ENCODE results near the gene ITPR2.

The ITPR2 gene

DNA sequence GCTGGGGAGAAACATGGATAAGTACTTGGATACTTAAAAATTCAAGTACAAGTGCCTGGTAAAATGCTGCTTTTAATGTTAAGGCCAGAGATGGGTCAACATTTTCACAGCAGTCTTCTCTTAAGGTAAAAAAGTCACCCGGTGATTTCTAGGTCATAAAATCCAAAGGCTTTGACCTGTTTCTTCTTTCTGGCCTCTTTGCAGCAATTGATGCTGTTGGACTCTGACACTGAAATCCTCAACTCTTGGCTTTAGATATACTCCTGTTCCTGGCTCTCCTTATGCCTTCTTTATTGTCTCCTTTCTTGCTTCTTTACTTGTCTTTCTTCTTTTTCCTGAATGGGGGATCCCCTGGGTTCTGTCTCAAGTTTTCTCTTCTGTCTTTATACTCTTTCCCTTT is 448.5 kb downstream of the ITPR2 start:
- DNase-seq (ENCODE audit: low spot score): no peak

DNA sequence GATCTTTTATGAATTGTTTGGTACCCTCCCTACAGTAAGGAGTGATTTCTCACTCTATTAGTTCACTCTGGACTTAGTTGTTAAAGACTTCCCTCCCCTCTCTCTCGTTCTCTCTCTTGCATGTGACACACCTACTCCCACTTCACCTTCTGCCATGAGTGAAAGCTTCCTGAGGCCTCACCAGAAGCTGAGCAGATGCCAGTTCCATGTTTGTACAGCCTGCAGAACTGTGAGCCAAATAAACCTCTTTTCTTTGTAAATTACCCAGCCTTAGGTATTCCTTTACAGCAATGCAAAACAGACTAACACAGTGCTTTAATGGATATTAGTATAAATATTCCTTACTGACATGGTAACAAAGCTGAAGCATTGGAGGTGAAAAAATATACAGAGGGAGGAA is 450.0 kb downstream of the ITPR2 start:
- DNase-seq (ENCODE audit: low spot score): no peak

DNA sequence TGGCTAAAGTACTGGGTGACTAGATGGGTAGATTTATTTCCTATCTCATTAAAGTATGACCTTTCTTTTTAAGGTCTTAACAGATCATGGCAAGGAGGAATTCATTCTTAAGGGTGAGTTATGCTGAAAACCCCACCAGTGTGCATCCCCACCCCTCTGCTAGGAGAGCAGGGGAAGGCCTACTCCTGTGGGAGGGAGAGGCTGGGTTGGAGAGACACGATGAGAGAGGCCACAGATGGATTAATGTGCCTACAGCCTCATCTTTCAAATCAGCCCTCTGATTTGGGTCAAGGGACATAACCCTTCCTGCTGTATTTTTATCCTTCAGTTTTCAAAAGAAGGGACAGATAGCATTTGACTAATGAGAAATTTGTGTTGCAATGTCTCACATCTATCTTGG is 452.1 kb downstream of the ITPR2 start:
- no peak for DNase-seq (ENCODE audit: low spot score)

DNA sequence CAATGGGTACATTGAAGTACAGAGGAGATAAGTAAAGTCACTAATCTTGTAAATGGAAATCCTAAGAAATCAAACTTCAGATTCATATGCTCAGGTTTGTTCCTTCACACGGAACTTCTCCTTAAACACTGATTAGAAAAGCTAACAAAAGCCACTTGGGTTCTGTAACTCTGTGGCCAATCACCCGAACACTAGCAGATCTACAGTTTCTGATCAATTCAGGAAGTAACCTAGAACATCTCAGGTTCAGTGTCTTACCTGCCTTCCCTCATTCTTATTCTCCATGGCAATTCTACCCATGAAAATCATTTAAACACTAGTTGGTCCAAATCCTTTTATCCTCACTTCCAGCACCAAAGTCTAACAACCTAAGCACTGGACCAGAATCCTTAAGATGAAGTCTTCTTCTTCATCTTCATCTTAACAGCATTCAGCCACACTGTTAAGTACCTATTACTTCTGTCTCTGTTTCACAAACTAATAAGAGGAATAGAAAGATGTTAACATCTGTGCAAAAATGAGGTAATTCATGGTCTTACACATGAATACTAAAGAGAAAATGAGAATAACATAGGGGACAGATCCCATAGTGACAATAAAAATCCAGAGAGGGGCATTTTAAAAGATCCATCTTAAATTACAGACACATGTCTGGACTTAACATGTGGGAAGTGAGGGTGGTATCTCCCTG is 453.1 kb downstream of the ITPR2 start:
- DNase-seq (ENCODE audit: low spot score): no peak

DNA sequence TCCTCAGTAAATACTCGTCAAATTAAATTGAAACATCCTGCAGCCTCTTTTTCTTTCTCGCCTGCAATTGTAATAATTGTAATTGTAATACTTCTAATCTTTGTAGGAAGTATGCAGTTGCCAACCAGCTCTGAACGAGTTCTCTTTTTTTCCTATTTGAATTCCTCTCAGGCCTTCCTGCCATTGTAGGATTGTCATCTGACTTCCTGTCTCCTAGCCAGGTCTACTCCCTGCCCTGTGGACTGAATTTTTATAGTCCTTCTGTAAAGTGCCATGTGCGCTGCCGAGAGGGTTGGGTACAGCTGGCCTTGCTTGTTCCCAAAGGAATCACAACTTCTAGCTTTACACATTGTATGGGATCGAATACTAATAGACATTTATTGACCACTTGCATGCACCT is 454.3 kb downstream of the ITPR2 start:
- no peak for DNase-seq (ENCODE audit: low spot score)

DNA sequence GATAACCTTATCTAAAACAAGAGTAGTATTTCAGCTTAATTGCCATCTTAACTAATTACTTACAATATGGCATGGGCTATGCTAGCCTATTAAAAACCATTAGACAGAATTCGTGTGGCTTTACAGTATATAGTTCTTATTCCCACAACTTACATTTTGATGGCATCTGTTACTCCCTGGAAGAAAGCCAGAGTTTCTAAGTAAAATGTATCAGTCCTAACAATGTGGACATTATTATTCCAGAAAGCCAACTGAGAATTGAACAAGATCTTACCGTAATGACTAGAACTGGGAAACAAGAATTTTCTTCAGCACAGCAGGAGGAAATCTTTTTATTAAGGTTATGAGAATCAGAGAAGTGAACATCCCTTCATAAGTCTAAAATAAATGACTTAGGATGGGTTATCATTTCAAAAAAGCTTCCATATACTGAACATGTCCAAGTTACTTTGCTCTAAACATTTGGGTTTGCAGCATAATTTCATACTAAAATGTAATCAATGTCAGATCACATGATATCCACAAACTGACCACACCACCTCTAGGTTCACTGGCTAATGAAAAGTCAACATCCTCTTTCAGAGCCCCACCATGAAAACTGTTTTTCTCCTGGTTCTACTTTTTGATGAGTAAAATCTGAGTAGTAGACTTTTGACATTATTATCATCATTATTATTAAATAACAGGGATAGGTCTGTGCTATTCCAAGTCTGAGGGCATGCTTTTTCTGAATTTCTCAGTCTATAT is 457.9 kb downstream of the ITPR2 start:
- no peak for DNase-seq (ENCODE audit: low spot score)

DNA sequence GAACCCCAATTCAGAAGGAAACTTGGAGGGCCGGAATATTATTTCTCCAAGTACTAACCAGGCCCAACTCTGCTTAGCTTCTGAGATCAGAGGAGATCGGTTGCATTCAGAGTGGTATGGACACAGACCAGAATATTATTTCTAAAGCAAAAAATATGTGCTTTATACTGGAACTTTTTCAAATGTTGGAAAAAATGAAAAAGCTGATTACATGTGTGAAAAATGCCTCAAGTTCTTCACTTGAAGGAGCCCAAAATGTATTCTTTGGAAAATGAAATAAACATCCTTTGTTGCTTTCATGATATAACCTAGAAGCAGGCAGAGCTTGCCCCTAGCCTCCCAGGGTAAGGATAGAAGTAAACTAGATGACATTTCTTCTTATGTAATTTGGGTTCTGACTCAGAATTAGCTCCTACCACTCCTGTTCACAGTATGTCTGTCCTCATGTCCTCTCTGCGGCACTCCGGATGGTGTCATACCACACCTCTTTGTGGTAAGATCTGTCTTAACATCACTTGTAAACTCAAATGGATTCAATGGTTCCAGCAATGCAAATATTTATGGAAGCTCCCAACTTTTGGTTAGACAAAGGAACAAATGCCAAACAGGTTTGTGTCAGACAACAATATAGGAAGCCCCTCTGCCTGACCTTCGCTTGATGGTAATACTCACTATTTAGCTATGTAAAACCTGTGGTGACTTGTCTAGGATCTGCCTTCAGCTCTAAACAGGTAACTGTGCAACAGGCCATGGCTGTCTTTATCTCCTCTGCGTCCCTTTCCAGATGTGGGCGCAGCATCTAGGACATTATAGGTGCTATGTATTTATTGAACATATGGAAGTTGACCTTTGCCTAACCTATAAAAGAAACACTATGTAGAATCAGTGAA is 459.1 kb downstream of the ITPR2 start:
- no peak for DNase-seq (ENCODE audit: low spot score)

DNA sequence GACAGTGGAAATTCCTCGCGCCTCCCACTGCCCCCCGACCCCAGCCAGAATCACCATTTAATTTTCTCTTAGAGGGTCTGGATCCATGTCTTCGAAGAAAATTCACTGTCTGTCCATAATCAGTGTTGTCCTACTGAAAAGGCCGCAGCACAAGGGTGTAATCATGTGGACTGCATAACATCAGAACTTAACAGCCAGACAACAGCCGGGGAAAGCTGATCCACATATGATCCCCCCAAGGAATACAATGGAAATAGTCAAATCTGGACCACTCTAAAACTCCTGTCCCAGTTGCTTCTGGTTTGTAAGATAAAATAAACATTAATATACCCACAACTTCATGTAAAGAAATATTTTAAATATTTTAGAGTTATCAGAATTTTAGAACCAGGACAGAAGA is 460.1 kb downstream of the ITPR2 start:
- no peak for DNase-seq (ENCODE audit: low spot score)

DNA sequence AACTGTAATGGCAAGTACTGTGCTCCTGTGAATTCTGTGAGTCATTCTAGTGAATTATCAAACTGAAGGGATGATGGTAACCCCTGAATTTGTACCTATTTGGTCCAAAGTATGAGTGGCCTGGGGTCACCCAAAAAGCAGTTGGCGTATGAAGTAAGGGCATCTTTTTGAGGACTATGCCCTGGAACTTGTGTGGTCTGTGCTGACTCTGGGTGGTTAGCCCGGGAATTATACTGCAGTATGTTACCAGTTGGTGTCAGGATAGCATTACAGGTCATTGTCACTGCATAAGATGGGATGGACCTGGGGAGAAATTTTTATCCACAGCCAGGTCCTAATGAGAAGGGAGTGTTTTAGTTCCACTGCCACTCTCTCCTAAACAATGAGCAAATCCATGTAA is 462.9 kb downstream of the ITPR2 start:
- DNase-seq (ENCODE audit: low spot score): no peak

DNA sequence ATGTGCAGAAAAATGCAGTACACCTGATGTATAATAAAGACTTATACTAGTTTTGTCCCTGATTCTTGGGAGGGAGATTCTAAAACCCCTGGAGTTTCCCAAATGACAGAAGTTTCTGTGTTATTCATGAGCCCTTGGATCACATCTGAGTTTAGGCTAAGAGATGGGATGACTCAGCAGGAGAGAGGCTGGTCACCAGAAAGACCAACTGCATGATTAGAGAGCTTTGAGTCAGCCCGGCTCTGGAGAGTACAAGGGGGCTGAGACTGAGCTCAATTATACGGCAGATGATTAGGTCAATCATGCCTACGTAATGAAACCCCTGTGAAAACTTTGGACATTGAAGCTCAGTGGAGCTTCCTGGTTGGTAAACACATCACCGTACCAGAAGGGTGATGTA is 463.4 kb downstream of the ITPR2 start:
- no peak for DNase-seq (ENCODE audit: low spot score)

DNA sequence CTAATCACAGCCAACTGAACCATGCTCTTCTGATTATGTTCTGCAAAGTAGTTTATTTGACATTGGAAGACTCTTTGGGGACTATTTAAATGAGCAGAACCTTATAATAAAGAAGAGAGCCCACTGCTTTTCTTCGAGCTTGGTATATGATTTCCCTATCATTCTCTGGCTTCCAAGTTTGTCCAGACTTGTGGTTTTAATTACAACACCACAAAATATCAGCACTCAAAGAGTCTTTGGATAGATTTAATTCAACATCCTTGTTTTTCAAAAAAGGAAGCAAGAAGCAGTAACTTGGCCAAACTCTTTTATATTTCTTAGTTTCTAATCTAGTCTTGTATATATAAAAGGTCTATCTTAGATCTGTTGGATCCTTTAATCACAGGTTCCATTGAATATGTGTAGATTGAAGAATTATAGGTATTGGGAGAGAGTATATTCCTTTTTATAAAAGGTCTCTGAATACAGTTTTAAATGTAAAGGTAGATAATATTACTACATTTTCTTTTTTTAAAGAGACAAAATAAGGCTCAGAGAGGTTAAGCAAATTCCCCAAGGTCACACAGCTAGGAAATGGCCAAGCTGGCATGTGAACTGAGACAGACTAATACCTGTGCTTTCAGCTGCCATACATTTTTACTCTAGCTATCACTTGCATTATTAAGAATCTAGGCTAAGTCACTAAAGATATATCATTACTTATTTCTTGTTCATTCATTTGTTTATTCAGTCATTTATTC is 464.8 kb downstream of the ITPR2 start:
- DNase-seq (ENCODE audit: low spot score): no peak

DNA sequence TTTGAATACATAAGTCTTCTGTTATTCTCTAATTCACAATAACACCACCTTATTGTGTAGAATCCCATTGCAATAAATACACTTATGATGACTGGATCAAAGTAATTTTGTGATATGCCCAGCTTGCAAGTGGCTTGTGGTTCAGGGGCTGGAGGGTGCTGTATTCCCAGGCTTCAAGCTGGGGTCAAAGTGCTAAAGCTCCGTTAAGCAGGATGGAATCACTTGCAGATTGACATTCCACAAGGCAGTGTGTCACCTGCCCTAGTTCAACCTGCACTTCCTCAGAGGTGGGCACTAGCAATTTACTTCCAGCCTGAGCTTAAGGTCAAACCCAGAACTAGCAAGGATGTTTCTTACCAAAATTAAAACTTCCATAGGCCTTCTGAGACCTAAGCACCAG is 471.0 kb downstream of the ITPR2 start:
- DNase-seq (ENCODE audit: low spot score): no peak

DNA sequence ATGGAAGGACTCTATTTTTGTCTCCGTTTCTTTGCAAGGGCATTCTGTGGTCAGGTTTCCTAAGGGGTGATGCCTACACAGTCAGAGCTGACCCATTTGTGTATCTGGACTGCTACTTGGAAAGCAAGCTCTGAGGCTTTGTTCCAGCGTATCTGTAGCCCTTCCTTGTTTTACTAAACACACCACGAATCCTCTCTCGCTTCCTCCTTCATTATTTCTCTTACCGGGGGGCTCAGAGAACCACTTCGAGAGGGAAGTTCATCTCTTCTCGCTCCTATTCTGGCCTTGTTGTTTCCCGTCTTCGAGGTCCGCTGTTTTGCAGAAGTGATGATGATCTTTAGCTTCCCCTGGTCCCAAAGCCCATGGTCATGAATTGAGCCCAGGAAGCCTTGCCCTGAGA is 472.9 kb downstream of the ITPR2 start:
- no peak for DNase-seq (ENCODE audit: low spot score)

DNA sequence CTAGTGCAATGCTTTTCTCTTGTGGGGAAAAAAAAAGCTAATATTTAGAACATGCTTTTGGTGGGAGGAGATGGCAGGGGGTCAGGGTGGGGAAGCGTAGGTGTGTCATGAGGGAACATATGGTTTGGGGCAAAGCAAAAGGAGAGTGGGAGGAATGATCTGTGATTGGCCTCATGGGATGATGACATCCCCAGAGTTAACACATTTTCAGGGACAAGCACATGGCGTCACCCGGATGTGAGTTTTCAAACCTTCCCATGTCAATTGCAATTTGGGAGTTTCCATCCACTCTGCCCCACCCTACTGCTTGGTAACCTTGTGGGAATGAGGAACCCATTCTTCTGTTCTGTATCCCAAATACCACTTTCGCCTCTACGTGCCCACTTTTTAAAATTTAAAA is 473.4 kb downstream of the ITPR2 start:
- DNase-seq (ENCODE audit: low spot score): no peak

DNA sequence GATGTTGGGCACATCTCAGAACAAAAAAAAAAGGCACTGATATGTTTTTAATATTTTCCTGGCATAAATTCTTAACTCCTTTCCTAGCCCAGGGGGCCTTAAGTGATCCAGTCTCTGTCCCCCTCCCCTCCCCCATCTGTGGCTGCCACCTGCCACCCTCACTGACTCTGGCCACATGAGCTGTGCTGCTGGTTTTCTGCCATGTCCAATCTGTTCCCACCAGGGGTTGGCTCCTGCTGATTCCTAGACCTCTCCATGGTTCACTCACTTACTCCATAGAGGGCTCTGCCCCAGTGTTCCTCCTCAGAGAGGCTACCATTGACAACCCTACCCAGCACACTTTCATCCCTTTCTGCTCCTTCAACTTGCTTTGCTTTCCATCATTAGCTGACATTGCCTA is 474.3 kb downstream of the ITPR2 start:
- no peak for DNase-seq (ENCODE audit: low spot score)

DNA sequence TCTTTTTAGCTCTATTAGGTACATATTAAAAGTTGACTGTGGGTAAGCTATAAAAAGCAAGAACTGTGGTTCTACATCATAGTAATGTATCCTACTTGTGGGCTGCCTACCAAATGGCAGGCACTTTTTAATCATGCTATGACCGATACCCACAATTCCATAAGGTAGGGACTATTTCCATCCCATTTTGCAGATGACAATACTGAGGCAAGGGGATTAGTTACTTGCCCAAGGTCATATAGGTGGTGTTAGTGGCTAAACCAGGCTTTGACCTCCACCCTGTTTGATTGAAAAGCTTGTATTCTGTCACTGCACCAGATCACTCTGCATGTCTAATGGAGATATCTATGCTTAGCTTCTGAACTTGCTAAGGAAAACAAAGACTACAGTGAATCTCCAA is 485.7 kb downstream of the ITPR2 start:
- DNase-seq (ENCODE audit: low spot score): no peak

DNA sequence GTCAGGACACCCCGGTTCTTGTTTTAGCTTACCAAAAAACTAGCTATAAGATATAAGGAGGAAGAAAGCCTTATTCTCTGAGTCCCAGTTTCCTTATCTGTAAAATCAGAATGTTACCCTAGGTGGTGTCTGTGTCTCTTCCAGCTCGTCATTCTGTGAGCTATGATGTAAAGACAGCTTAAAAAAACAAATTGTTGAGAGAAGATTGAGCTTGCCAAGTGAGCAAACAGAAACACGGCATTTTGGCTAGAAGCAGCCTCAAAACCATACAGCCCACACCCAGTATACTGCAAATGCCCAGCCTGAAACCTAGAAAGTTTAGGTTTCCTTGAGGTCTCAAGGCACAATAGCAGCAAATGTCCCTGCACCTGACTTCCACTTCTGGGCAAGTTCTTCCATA is 486.3 kb downstream of the ITPR2 start:
- no peak for DNase-seq (ENCODE audit: low spot score)

DNA sequence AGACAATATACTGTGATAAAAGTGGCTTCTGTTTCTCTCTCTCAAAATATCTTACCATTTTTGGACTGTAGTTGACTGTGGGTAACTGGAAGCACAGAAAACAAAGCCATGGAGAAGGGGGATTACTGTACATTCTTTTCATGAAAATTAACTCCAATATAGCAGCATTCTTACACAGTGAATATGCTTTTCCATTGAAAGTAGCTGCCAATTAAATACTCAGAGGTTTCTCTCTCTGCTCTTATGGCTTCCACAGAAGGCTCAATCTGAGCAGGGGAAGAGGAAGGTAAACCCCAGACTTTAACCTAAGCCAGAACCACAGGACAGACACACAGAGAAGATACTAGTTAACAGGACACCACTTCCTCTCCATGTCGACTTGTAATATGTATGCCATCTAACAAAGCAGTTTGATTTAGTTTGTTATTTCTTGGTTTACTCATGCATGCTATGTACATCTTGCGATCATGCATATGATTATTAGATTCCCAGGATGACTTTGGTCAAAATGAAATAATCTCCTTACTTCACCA is 487.5 kb downstream of the ITPR2 start:
- no peak for DNase-seq (ENCODE audit: low spot score)

DNA sequence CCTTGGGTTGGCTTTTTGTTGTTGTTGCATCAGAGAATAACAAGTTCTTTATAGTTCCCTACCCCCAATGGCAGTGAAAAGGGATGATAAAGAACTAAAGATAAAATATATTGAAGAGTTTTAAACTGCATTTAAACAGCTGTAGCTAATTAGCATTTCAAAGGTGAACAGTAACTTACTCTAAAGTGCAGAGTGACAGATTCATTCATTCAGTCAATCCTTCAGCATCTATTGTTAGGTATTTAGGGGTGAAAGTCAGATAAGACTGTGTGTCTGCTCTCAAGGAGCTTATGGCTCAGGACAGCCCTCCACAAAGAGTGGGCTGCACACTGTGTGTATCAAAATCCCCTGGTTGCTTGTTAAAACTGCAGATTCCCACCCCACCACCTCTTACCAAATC is 491.5 kb downstream of the ITPR2 start:
- no peak for DNase-seq (ENCODE audit: low spot score)

DNA sequence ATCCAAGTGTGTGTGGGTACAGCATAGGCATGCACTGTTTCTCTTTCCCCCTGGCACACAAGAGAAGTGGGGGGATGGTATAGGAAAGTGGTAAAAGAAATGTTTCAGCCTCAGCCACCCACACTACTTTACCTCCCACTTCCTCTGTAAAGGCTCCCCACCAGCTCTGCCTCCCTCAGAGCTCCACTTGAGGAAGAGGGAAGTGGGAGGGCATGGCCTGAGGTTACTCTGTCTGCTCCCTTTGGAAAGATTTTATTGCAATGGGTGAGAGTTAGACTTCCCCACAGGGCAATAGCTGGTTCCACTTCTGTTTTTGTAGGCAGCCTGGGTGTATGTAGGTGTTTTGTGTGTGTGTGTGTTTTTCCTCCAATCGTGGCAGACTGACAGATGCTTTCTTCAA is 492.3 kb downstream of the ITPR2 start:
- DNase-seq (ENCODE audit: low spot score): no peak

DNA sequence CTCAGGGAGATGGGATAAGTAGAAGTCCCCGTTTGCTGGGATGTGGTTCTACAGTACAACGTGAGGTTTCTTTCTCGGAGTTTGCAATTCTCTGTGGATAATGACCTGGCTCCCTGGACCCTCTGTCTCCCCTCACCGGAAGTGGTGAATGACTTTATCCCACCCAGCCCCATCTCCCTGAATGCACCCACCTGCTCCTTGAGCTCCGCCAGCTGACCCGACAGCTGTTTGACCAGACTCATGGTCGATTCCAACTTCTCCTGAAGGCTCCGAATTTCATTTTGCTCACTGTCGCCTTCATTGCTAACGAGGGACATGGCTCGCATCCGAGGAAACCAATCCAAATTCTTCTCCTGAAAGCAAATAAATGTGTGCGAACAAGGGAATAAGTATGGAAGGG is 493.0 kb downstream of the ITPR2 start:
- no peak for DNase-seq (ENCODE audit: low spot score)

Data from ecto neural progenitor cell (in vitro differentiated cells).